GM19395 (cell line): ENCODE data around the gene TBC1D17.

Experiments
- ATAC-seq: cut with Tn5 transposase; IDR thresholded peaks from one replicate; pipeline ENCODE4 v1.9.1; 2021; ENCODE audit warnings: mild to moderate bottlenecking, moderate library complexity; ENCODE audit not compliant: unreplicated experiment

TBC1D17 gene

GRCh38 chr19:49847731-49848696 is 29.5 kb upstream of the TBC1D17 start:
- no peak for ATAC-seq

- ATAC-seq, result no peak
Measured at GRCh38 chr19:49848938-49849337, 28.6 kb upstream of the TBC1D17 start.

- ATAC-seq, result no peak
Measured at GRCh38 chr19:49849433-49850220, 27.9 kb upstream of the TBC1D17 start.

- no peak for ATAC-seq
Measured at GRCh38 chr19:49850221-49850486, 27.3 kb upstream of the TBC1D17 start.

GRCh38 chr19:49850487-49851342 is 26.8 kb upstream of the TBC1D17 start, which contains the start of gene PTOV1:
Gene PTOV1, plus strand, starts transcription at chr19:49851159.
- peak; percentile 74 for ATAC-seq

GRCh38 chr19:49851456-49852259 is 25.8 kb upstream of the TBC1D17 start:
- ATAC-seq, result no peak

- no peak for ATAC-seq
Measured at GRCh38 chr19:49852631-49853126, 24.8 kb upstream of the TBC1D17 start.

GRCh38 chr19:49853852-49854377 is 23.6 kb upstream of the TBC1D17 start:
- no peak for ATAC-seq

- ATAC-seq, result no peak
Measured at GRCh38 chr19:49854378-49855263, 22.9 kb upstream of the TBC1D17 start.

GRCh38 chr19:49855277-49855675 is 22.2 kb upstream of the TBC1D17 start:
- ATAC-seq, result no peak

GRCh38 chr19:49855676-49856573 is 21.6 kb upstream of the TBC1D17 start:
- no peak for ATAC-seq

- ATAC-seq, result no peak
Measured at GRCh38 chr19:49856574-49857021, 20.9 kb upstream of the TBC1D17 start.

- ATAC-seq, result no peak
Measured at GRCh38 chr19:49857061-49857837, 20.3 kb upstream of the TBC1D17 start.

GRCh38 chr19:49857838-49858087 is 19.7 kb upstream of the TBC1D17 start:
- ATAC-seq, result no peak

GRCh38 chr19:49858088-49858985 is 19.2 kb upstream of the TBC1D17 start:
- ATAC-seq, result no peak

GRCh38 chr19:49859682-49860335 is 17.7 kb upstream of the TBC1D17 start:
- no peak for ATAC-seq
